CD4-positive, alpha-beta T cell treated with Interferon gamma for 1 hour (primary cell): Measurements from ENCODE around the gene GRPEL2.
"Not testable (repeated sequence)": the region's sequence is repeated elsewhere in the genome, so short reads cannot be mapped to it uniquely, and the experiment has no call there.

ENCODE experiments used
- DNase-seq: peaks from one replicate; pipeline ENCODE4 v3.0.0-alpha.2; 2020

Gene GRPEL2

DNA sequence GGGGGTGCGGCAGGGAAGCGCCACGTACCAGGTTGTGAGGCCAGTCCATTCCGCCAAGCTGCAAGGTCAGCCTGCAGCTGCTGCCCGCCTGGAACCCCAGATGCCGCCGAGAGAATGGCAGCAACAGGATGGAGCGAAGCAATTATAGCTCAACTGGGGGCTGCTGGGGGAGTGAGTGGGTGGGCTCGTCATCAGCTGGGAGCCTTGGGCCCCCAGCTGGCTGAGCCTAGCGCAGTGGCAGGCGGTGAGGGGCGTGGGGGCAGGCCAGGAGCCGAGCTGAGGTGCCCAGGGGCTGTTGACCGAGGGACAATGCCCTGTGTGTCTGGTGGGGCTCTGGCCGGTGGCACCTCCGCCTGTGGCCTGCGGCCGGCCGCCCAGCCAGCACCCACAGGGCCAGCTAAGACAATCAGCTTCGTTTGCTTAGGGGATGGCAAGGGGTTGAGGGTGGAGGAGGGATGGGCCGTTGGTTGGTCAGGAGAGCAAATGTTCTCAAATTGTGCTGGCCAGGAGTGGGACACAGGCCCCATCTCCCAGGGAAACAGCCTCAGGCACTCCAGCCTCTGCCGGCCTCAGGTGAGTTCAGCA lies 34.0 kb downstream of the GRPEL2 start, which contains the start of gene IL17B:
TSS of gene IL17B (minus strand) at position 116 of the 585 bp plus-strand sequence. CDS start at position 49, 67 bp downstream.
- DNase-seq: no peak

DNA sequence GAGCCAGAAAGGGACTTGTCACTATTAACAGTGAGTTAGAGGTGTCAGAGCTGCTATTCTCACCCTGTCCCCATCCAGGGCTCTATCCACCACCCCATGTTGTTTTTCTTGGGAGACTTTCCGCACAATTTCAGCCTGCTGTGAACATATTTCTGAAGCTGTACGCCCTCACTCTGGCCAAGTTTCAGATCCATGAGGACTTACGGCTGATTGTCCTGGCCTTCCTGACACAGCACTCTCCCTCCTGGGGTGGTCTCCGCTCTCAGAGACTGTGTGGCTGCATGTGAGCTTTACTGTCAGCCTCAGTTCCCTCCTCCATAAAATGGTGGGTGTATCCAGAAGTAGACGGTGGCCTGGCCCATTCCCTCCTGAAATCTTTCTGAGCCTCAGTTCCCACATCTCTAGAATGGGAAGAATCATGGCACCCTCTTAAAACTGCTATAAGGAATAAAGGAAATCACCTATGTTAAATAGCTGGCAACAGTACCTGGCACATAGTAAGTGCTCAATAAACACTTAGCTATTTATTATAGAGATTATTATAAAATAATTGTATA lies 34.6 kb downstream of the GRPEL2 start:
- no peak for DNase-seq

DNA sequence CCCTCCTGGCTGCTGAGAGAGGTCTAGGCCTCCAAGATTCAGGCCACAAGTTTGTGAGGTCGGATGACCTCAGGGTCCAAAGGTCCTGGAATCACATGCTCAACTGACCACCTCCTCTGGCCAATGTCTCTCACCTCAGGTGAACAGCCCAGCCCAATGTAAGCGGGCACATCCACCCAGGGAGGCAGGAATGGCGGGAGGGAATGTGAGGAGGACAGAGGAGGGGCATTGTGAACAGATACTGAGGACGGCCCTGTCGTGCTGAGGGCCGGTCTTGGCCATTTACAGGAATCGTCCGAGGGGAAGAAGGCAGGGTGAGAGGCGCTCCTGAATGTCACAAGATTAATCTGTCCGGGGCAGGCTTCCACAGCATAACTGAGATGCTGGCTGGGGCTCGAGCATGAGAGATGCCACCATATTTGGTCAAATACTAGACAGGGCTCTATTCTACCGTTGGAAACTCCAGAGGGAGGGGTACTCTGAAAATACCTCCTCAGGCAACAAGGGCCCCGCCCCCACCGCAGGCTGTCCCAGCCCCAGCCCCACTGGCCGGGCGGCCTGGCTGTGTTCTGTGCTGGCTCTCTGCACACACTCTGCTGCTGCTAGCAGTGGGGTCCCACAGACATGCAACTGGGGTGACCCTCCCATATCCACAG lies 35.3 kb downstream of the GRPEL2 start:
- no peak for DNase-seq

DNA sequence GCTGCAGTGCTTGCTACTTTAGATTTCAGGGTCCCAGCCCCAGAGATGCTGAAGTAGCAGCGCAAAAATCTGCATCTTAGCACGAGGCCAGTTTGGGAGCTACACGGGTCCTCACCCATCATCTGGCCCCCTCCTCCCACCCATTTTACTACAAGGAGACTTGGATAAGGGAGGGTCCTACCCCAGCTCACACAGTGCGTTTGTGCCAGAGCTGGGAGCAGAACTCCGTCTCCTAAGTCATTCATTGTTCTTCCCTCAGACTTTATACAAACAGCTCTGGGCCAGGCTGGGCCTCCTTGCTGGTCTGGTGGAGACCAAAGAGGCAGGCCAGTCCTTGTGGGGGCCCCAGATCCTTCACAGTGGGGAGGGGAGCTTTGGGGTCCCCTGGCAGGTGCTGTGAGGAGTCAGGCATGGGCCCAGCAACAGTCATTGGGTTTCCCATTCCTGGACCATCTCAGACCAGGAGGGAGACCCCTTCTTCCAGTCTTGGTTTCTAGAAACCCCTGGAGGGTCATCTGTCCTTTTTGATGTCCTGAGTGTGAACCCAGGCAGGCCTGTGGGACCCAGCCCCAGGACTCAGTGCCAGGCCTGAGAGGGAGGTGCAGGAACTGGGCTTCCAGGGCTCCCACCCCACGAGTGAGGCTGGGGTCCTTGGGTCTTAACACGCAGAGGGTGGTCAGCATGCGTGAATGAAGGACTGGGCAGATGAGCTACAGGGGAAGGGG lies 36.1 kb downstream of the GRPEL2 start:
- DNase-seq: no peak

DNA sequence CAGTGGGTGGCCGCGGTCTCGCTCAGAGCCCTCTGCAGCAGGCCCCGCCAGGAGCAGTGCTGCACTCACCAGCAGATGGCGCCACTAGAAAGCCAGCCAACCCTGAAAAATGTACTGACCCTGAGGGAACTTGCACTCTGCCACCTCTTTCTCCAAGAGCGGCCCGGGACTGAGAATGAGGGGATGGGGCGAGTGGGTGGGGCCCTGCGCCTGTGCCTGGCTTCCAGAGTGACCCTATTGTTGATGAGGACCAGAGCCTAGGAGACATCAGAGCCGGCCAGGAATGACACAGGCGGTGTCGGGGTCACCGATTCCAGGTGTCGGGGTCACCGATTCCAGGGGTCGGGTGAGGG lies 36.7 kb downstream of the GRPEL2 start:
- peak; percentile 40 for DNase-seq

DNA sequence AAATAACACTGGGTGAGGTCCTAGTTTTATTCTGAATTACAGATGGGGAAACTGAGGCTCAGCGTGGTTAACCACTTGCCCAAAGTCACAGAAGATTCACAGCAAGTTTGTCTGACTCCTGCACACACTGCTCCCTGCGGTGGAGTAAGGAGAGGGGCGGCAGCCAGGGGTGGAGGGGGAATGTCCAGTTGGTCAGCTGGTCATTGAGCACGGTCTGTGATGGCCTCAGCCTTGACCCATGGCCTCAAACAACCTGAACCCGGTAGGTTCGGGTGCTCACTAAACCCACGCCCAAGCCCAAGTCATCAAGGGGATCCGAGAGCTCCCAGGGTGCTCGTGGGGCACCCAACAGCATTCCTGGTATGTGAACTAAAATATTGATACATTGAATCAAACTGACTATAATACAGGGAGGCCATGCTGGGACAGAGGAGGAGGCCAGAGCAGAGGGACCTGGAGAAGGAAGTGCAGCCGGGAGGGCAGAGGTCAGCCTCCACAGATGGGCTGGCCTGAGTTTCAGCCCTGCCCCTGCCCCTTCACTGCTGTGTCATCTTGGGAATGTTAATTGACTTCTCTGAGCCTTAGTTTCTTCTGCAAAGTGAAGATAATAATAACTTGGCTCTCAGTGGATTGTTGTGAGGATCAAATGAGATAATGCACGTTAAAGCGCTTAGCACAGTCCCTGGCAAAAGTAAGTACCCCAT lies 37.4 kb downstream of the GRPEL2 start:
- DNase-seq: no peak

DNA sequence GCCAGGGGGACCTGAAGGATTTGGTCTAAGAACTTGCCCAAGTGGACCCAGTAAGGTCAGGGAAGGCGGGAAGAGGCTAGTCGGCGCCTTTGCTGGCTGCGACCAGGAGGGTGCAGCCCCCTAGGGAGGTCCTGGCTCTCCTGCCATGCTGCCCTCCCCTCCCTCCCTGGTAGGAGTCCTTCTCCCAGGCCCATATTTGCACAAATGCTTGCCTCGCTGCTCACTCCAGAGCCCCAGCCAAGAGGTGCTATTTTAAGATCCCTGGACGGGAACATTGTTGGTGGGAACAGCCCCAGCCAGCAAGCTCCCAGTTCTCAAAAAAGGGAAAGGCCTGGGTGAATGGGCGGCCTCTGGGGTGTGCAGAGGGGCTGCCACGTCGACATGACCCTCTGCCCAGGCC lies 38.1 kb downstream of the GRPEL2 start:
- no peak for DNase-seq

DNA sequence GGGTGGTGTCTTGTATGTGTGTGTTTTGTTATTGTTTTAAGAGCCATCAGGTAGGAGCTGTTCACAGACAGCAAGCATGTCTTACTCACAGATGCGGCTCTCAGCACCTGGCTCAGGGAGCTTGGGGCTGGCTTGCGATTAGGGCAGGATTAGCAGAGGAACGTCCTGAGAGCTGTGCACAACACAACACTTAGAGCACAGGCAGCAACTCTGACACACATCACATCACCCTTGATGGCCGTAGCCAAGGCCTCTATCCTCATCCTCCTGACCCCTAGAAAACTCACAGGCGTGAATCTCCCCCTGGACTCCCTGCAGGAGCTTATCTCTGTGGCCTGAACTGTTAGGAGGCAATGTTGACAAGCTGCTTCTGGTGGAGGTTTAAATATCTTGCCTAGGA lies 40.9 kb downstream of the GRPEL2 start:
- no peak for DNase-seq

DNA sequence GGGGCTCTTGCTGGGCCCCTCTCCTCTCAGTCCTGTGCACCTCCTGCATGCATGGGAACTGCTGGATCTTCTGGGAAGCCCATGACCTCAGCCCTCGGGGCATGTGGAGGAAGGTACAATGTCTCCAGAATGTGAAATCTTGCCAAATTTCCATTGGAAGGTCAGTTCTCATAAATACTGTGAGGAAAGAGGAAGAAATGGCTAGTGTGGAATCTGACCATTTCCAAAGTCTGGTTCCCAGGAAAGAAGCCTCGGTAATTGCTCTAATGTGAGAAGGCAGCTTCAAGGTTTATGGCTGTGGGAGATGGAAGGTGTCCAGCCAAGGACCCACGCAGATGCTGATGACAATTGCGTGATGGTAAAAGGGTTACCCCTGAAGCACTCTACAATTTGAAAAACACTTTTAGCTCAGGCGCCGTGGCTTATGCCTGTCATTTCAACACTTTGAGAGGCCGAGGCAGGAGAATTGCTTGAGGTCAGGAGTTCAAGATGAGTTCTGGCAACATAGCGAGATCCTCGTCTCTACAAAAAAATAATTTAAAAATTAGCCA lies 41.9 kb downstream of the GRPEL2 start:
- DNase-seq: no peak

DNA sequence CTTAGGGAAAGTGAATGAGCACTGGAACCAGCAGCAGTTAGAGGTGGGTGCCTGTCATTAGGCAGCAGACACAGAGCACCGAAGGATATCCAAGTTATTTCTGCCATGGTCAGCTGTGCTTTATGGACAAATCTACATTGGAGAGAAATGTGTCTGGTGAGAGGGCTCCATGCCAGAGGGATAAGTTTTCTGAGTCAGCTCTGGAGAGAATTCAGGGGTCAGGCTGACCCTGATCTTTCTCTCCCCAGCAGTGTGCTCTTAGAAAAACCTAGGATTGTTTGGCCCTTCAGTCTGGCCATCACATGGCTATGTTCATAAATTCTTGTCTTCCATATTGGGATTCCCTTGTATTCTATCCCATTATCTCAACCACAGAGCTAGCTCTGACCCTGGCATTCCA lies 42.7 kb downstream of the GRPEL2 start:
- no peak for DNase-seq

DNA sequence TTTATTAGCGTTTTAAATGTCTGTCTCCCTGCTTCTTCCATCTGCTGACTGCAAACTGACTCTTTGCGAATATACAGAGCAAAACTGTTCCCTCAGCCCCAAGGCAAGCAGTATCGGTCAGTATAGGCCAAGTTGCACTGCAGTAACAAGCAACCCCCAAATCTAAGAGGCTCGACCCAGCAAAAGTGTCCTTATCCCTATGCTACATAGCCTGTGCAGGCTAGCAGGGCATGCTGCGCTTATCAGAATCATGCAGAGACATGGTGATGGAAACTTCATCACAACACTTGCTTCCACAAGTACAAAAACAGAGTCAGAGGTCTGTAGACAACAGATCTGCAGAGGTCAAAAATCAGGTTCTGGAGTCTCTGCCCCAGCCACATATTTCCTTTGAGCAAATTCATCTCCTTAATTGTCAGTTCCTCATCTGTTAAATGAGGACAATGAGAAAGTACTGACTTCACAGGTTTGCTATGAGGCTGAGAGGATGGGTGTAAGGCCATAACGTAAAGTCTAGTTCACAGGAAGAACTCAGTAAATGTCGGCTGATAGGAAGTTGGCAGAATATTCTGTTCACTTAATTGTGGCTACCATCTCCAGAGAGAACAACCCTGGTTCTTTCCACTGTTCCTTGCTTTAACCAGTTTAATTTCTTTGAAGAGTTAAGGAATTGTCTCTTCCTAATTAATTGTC lies 43.3 kb downstream of the GRPEL2 start:
- no peak for DNase-seq

DNA sequence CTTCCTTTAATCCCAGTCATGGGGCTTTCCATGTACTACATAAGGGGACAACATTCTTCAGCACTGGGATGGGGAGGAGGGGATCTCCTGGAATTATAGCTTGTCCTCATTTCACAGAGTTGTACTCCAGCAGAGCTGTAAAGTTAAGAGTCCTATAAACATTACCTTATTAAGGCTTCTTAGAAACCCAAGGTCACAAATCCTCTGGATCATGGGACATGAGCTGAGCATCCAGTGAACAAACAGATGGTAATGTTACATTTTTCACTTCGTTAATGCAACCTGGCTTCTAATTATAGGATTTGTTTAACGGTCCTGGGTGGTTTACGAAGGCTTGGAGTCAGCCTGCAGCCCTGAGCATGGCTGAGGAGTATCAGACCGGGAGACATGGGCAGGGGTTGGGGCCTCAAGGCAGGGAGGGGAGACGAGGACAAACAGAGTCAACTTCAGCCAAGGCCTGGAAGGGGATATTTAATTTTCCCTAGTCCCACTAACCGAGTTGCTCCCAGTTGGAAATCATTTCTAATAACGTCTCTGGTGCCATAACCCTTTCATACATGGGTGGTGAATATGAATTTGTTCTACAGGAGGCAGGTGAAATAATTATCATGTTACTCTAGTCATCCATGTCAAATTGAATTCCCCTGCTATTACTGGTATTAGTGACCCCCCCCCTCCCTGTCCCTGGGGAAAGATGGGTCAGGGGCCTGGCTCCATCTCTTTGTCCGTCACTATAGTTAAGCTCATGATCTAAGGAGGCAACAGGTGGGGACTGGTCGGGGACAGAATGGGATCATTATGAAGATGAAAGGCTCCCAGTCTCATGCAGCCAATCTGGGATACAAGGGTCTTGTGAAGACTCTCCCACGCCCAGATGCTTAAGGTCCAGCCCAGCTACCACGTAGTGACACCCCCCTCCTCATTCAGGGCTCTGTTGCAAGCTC lies 44.5 kb downstream of the GRPEL2 start:
- DNase-seq: no peak

DNA sequence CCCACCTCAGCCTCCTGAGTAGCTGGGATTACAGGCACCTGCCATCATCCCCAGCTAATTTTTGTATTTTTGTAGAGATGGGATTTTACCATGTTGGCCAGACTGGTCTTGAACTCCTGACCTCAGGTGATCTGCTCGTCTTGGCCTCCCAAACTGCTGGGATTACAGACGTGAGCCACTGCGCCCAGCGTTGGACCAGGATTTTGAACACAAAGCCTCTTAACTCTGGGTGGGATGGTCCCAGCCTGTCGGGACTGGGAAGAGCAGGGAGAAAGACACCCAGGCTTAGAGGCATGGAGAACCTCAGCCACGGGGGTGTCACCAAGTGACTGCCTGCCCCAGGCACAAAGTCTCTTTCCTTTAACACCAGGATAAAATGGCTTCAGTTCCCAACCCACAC lies 45.8 kb downstream of the GRPEL2 start:
- not testable (repeated sequence) for DNase-seq

DNA sequence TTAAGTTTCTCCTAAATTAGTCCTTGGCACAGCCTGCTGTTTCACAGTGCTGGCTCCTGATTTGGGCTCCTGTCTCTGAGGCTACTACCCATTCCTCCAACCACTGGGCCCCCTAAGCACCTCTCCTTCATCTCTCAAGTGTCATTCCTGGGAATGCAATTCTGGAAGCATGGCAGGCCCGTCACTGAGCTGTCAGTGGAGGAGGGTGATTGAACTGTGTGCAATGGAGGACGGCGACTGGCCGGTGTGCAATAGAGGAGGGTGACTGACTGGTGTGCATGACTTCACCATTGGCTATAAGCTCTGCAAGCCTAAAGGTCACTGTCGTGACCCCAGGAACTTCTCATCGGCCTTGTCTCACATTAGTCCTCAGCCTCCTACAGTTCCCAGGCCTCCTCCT lies 46.2 kb downstream of the GRPEL2 start:
- DNase-seq: no peak

DNA sequence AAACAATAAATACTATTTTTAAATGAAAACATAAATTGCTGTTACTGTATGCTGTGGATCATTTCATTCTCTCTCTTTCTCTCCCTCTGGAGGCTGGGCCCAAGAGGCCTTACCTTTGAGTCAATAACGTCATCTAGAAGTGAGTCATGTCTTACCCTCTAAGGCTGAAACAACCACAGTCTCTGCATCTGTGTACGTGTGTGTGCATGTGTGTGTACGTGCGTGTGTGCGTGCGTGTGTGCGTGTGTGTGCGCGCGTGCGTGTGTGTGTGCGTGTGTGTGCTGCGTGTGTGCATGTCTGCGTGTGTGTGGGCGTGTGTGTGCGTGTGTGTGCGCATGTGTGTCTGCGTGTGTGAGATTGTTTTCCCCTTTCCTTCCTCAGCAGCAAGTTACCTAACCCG lies 47.4 kb downstream of the GRPEL2 start:
- DNase-seq: no peak

DNA sequence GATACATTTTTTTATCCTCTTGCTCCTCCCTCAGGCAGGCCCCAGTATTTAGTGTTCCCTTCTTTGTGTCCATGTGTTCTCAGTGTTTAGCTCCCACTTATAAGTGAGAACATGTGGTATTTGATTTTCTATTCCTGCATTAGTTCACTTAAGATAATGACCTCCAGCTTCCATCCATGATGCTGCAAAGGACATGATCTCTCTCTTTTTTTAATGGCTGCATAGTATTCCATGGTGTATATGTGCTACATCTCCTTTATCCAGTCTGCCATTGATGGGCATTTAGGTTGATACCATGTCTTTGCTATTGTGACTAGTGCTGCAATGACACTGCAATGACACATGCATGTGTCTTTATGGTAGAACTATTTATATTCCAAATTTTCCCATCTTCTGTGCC lies 49.7 kb downstream of the GRPEL2 start:
- DNase-seq: not testable (repeated sequence)

DNA sequence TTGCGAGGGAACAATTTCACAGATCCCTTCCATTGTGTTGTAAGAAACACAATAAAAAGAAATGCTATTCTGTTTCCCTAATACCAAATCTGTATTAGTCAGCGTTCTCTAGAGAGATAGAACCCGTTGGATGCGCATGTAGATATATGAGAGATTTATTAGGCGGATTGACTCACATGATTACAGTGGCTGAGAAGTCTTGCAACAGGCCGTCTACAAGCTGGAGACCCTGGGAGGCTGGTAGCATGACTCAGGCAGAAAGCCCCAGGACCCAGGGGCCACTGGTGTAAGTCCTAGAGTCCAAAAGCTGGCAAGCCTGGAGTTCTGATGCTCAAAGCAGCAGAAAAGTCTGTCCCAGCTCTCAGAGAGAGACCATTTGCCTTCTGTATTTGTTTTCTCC lies 52.2 kb downstream of the GRPEL2 start:
- no peak for DNase-seq

DNA sequence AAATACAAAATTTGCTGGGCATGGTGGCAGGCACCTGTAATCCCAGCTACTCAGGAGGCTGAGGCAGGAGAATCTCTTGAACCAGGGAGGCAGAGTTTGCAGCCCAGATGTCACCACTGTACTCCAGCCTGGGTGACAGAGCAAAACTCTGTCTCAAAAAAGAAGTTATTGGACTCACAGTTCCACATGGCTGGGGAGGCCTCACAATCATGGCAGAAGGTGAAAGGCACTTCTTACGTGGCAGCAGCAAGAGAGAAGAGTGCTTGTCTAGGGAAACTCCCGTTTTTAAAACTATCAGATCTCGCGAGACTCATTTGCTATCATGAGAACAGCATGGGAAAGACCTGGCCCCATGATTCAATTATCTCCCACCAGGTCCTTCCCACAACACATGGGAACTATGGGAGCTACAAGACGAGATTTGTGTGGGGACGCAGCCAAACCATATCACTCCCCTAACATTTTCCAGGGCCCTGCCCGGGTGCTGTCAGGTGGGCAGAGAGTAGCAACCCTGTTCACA lies 53.5 kb downstream of the GRPEL2 start:
- not testable (repeated sequence) for DNase-seq

DNA sequence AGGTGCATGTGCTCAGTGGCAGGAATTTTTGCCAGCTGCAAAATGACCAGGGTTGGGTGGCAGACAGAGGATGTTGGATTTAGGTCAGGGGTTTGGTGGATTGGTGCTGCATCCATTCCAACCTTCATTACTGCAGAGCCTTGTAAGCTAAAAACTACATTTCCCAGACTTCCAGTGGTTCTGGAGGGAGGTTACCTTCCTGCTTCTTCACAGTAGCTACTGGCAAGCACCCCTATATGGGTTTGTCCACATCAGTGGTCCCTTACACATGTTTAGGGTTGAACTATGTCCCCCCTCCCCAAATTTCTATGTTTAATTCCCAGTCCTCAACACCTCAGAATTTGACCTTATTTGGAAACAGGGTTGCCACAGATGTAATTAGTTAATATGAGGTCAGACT lies 54.5 kb downstream of the GRPEL2 start:
- no peak for DNase-seq

DNA sequence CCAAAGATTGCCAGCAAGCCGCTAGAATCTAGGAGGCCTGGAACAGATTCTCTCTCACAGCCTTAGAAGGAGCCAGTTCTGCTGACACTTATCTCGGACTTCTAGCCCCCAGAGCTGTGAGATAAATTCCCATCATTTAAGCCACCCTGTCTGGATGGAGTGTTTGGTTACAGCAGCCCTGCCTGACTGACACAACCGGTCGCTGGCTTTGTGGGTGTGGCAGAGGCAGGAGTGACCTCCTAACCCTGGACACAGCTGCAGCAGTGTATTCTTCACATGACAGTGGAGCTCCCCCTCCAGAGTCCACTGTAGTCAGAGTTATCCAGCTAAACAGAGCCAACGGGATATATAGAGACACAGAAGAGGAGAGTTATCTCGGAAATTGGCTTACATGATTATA lies 55.0 kb downstream of the GRPEL2 start:
- no peak for DNase-seq

DNA sequence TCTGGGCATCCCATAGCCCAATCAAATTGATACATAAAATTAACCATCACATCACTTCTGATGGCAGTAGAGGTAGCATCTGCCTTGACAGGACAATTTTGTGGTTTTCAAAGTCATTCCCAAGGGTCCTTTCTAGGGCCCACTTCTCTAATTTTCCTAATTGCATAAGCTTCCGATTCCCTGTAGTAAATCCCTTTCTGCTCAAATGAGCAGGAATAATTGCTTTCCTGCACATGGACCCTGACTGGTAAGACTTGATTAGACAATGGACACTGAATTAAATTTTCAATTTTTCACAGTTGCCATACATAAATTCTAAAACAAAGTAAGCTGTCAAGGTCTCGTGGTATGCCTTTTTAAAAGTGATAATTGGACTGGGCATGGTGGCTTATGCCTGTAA lies 55.8 kb downstream of the GRPEL2 start:
- no peak for DNase-seq
